GM18511 (cell line): ENCODE results near the gene SNX6.
"Not testable (repeated sequence)": the region's sequence is repeated elsewhere in the genome, so short reads cannot be mapped to it uniquely, and the experiment has no call there.

Experiments
- ATAC-seq: cut with Tn5 transposase; IDR thresholded peaks from one replicate; pipeline ENCODE4 v1.9.1; 2021; ENCODE audit warnings: mild to moderate bottlenecking, moderate library complexity; ENCODE audit not compliant: unreplicated experiment

Gene SNX6

GRCh38 chr14:34569750-34570149 lies 60.2 kb downstream of the SNX6 start:
- ATAC-seq: no peak

DNA sequence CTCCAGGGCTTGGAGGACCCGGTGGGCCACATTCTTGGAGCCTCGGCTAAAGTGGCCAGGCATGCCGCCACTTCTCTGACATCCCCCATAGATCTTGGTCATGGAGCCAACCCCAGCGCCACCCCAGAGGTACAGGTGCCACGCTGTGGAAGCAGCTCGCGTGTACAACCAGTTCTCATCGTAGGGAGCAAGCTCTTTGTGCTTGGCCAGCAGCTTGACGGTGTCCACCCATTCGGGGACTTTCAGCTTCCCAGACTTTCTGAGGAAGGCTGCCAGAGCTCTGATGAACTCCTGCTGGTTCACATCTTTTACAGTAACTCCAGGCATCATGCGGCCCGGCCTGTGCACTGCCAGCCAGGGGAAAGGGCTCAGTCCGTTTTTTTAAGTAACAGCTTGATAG lies 61.1 kb downstream of the SNX6 start:
- no peak for ATAC-seq

DNA sequence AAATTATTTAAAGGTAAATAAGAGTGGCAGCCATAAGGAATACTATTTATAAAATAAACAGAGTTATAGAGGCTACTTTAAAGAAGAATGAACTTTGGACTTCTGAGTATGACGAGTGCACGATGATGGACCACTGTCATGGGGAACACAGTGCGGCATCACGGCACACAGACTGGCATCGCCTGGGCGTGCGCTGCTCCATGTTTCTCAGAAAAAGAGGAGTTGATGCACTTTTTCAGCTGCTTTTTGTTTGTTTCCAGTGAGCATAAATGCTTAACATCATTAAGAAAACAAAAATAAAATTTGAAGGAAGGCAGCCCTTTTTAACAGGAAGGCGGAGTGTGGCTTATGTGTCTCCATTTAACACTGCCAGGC lies 67.2 kb downstream of the SNX6 start:
- ATAC-seq: no peak

GRCh38 chr14:34562037-34562775 lies 67.7 kb downstream of the SNX6 start:
- ATAC-seq: not testable (repeated sequence)

- ATAC-seq: peak; percentile 62
These were observed 73.5 kb downstream of the SNX6 start for GRCh38 chr14:34556498-34556829.

DNA sequence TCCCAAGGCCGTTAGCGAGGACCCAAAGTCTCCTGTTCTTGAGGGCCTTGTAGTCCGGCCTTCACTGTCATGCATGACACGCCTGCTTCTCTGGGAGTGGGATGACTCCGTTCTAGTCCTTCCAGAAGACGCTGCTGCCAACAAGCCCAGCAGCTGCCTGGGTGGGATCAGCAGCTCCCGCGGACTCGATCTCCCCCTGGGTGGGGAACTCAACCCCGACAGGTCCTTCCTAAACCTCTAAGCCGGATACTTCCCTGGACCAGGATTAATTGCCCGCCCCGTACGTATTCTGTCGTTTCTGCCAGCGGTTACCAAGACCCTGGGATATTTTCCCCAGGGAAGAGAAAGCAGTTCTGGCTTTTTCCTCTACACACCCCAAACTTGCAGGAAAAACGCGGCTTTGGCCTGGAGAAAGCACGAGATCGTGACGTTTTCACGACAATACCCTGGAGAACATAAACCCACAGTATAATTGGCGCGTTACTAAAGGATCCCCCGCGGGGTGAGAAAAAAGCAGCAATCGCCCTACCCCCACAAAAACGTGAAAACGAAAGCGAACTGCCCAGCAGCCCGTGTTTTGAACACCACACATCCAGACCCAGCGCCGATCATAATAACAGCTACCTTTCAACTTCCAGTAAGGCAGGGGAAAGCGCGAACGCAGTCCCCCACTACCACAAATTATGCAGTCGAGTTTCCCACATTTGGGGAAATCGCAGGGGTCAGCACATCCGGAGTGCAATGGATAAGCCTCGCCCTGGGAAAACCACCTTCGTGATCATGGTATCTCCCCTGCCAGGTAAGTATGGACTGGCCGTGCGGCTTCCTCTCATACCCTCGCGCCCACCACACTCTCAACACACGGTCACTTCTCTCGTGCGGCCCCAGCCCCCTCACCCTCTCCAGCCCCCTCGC lies 74.1 kb downstream of the SNX6 start:
- peak; percentile 82 for ATAC-seq

DNA sequence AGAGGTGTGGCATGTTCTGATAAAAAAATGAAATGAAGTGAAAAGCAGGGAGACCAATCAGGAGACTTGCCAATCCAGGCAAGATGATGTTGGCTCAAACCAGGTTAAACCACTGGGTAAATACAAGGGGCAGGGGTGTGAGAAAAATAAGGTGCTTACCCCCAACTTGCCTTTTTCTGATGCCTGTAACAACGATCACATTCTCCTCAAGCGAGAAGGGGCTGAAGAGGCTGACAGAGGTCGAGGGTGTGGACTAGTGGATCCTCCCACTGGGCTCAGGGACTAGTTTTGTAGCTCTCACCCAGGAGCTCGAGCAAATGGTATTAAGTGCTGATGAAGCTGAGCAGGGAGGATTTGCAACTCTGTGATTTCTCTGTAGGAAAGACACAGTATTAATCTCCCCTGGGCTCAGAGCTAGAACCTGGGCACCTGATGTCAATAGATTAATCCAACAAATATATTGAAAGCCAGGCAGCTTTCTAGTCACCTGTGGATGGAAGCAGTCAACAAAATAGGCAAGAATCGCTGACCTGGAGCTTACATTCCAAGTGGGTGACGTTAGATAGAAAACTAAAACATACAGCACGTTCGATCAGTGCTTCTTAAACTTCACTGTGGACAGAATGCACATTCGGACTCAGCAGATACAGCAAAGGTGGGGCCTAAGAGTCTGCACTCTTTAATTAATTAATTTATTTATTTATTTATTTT lies 75.3 kb downstream of the SNX6 start:
- no peak for ATAC-seq

DNA sequence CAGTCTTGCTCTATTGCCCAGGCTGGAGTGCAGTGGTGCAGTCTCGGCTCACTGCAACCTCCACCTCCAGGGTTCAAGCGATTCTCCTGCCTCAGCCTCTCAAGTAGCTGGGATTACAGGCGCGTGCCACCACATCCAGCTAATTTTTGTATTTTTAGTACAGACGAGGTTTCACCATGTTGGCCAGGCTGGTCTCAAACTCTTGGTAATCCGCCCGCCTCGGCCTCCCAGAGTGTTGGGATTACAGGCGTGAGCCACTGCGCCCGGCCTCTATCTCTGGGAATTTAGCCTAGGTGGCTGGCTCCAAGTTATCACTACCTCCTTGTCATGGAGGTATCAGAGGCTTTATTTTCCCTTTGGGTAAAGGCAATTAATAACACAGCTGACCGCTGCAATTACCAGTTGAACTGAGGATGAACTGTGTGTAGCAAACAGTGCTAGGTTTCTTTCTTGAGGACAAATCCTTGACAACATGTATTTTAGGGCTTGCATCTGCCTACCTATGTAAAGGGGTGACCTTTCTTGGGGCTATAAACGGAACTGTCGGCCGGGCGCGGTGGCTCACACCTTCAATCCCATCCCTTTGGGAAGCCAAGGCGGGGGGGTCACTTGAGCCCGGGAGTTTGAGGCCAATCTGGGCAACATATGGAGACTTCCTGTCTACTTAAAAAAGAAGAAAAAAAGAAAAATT lies 80.5 kb downstream of the SNX6 start:
- not testable (repeated sequence) for ATAC-seq

DNA sequence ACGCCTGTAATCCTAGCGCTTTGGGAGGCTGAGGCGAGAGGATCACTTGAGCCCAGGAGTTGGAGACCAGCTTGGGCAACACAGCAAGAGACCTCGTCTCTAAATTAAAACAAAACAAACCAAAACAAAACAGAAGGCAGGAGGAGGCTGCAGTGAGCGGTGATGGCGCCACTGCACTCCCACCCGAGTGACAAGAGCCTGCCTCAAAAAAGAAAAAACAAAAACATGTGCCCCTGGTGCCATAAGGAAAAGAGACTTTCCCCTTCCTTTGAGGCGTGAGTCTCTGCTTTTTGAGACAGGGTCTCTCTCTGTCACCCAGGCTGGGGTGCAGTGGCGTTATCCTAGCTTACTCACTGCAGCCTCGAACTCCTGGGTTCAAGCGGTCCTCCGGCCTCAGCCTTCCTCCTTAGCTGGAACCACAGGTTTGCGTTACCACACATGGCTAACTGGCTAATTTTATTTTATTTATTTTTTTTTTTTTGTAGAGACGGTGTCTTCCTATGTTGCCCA lies 81.4 kb downstream of the SNX6 start:
- ATAC-seq: no peak

DNA sequence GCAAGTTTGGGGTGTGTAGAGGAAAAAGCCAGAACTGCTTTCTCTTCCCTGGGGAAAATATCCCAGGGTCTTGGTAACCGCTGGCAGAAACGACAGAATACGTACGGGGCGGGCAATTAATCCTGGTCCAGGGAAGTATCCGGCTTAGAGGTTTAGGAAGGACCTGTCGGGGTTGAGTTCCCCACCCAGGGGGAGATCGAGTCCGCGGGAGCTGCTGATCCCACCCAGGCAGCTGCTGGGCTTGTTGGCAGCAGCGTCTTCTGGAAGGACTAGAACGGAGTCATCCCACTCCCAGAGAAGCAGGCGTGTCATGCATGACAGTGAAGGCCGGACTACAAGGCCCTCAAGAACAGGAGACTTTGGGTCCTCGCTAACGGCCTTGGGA lies 82.8 kb downstream of the SNX6 start:
- peak; percentile 35 for ATAC-seq

GRCh38 chr14:34546272-34547135 lies 83.4 kb downstream of the SNX6 start:
- ATAC-seq: peak; percentile 79

DNA sequence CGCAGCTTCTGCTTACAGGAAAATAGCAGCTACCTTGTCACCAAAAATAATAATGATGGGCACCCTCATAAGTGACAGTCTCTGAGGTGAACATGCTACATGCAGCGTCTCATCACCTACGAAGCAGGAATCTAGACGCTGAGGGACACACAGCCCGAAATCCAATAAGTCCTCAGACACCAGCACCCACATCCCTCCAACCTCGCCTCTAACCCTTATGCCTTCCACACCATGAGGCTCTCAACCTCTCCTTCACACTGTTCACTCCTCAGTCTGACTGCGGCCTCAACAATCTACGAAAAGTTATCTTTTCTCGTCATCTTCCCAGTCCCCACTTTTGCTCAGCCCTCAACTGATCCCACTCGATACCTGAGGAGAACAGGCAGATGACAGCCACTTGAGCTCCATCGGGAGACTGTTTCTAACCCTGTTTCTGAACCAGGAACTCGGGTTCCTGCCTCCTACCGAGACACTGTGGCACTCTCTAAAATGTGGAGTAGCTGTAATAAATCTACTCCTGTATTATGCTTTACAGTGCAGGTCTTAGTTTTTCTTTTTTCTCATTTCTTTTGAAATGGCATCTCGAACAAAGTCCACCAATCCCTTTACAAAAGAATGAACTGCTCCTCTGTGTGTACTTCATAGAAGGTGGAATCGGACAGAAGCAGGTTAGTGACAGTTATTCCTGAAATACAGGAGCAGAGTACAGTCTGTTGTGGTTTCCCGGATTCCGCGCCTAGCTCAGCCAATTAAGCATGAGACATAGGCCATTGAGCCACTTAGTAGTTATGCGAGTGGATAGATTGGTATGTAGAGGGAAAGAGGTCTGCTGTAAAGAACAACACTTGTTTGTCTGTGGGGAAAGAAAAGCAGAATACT lies 89.5 kb downstream of the SNX6 start:
- ATAC-seq: not testable (repeated sequence)

GRCh38 chr14:34539407-34540180 lies 90.4 kb downstream of the SNX6 start, which contains the start of gene EAPP:
EAPP (minus strand) TSS chr14:34539701; CDS start chr14:34539628, 73 bp downstream.
- ATAC-seq: peak; percentile 100

DNA sequence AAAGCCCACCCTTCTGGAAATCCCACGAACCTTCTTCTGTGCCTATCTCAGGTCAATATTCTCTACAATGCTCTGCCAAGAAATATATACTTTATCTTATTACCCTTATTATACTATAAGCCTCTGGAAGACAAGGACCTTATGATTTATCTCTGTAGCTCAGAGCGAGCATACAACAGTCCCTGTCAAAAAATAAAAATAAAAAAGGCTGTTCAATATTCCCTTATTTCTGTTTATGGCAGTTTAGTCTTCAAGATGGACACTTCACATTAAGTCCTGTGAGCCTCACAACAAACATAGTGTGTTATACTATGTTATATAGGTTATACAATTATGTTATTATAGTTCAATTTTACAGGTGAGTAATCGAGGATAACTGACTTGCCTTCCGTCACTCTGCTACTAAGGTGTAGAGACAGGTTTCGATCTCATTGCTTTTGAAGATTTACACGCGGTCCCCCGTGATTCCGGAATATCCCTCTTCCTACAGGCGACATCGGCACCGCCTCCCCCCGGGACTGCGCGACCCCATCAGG lies 91.0 kb downstream of the SNX6 start:
- peak; percentile 17 for ATAC-seq

- not testable (repeated sequence) for ATAC-seq
These were observed 91.9 kb downstream of the SNX6 start for GRCh38 chr14:34538096-34538495.

- no peak for ATAC-seq
These were observed 92.3 kb downstream of the SNX6 start for GRCh38 chr14:34537677-34538009.

DNA sequence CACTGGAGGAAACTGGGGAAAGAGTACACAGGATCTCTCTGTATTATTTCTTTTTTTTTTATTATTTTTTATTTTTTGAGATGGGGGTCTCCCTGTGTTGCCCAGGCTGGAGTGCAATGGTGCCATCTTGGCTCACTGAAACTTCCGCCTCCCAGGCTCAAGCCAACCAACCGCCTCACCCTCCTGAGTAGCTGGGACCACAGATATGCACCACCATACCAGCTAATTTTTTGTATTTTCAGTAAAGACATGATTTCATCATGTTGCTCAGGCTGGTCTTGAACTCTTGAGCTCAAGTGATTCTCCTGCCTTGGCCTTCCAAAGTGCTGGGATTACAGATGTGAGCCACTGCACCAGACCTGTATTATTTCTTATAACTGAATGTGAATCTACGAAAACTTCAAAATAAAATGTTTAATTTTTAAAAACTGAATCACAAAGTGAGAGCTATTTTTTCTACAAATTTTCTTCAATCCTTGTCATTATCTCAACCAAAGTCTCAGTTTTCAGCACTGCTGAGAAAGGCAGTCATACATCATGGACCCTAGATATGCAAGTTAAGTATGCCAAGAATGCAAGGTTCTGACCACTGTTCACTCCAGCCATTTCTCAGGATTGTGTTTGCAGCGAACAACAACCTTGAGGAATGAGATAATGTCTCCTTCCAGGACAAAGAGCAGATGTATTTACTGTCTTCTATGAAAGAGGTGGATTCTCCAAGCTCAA lies 92.8 kb downstream of the SNX6 start:
- ATAC-seq: no peak
